ENCODE measurements around the gene ANKRD17.

Gene ANKRD17

GRCh38 chr4:73053974-73054480, 204.6 kb downstream of the ANKRD17 start:
- DNase-seq (ENCODE audit: low spot score), result no peak

GRCh38 chr4:73053076-73053475, 205.5 kb downstream of the ANKRD17 start:
- no peak for DNase-seq (ENCODE audit: low spot score)

- no peak for DNase-seq (ENCODE audit: low spot score)
Observed at GRCh38 chr4:73051625-73052024, 207.0 kb downstream of the ANKRD17 start.

- no peak for DNase-seq (ENCODE audit: low spot score)
Observed at GRCh38 chr4:73045879-73046278, 212.7 kb downstream of the ANKRD17 start.

- DNase-seq (ENCODE audit: low spot score), result no peak
Observed at GRCh38 chr4:73037057-73037456, 221.5 kb downstream of the ANKRD17 start.

GRCh38 chr4:73036123-73036522, 222.5 kb downstream of the ANKRD17 start:
- no peak for DNase-seq (ENCODE audit: low spot score)

GRCh38 chr4:73034896-73035295, 223.7 kb downstream of the ANKRD17 start:
- no peak for DNase-seq (ENCODE audit: low spot score)

GRCh38 chr4:73028621-73029020, 230.0 kb downstream of the ANKRD17 start:
- no peak for DNase-seq (ENCODE audit: low spot score)

Data from ecto neural progenitor cell (in vitro differentiated cells).